Colon (tissue), 2 donors: ENCODE measurements around the gene KCNB1.
"Not testable (repeated sequence)": the region's sequence is repeated elsewhere in the genome, so short reads cannot be mapped to it uniquely, and the experiment has no call there.

ENCODE experiments used
- FAIRE-seq: peaks from 2 replicates; lab custom pipeline; 2012; peaks lifted over from hg19 to GRCh38; lab: Jason Lieb, UNC
- donor health status: control.
- donor health status: control.

KCNB1 gene

DNA sequence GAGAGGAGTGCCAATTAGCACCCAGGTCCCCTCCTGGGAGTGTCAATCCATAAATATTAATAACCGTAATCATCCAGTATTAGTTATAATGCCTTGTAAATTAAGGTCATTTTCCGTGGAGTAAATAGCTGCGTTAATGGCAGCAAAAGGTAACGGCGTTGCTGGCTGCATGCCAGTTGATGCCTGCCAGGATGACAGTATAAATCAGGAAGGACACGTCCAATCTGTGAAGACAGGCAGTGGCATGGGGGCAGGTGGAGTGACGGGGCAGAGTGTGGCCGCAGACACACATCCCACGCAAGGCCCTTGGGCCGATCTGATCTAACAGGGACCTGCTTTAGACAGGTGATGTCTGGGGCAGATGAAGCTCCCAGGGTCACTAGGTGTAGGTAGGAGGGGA is 49.1 kb downstream of the KCNB1 start:
- no peak for FAIRE-seq

GRCh38 chr20:49432550-49432949 is 49.9 kb downstream of the KCNB1 start:
- no peak for FAIRE-seq

DNA sequence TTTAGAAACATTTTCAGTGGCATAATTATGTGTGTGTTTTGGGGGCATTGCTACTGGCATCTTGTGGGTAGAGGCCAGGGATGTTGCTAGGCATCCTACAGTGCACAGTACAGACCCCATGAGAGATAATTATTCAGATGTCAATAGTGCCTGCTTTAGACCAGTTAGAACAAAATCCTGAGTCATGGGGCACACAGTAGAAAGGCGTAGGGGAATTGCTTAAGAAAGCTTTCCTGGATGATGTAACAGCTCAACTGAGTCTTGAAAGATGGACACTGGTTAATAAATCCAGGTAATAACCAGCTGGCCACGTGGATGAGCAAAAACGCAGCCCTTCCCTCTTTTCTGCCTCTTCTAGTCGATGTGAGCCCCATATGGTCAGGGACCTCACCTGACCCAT is 51.1 kb downstream of the KCNB1 start:
- no peak for FAIRE-seq

GRCh38 chr20:49430320-49430719 is 52.1 kb downstream of the KCNB1 start:
- FAIRE-seq: no peak

GRCh38 chr20:49427751-49428518 is 54.5 kb downstream of the KCNB1 start:
- no peak for FAIRE-seq

GRCh38 chr20:49426873-49427272 is 55.6 kb downstream of the KCNB1 start:
- no peak for FAIRE-seq

DNA sequence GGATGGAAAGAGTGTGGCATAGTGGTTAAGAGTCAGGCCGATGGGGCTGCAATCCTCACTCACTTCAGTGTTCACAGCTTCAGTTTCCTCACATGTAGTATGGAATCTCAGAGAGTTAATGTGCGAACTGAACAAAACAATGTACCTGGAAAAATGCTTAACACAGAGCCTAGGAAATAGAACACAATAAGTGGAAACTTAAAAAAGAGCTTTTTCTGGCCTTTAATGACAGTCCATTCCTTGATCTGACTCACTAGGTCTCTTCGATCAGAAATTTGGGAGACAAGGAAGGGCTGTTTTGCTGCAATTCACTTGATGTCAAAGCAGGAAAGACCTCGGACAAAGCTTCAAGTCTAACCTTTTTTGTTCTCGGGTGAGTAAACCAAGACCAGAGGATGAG is 56.1 kb downstream of the KCNB1 start:
- no peak for FAIRE-seq

DNA sequence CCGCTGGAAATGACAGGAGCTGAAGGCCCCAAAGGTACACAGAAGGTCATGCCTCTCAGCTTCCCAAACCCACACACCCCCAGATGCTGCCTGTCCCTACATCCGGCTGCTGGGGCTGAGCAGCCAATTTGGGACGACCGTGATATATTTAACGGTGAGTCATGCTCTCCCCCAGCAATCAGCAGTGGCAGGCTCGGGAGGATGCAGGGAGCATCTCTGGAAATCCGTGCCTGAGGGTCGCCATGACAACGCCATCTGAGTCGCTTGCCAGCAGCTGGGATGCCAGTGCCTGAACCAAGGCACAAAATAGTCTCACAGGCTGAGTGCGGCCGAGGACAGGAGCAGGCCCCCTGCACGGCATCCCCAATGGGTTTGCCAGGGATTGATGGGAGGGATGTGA is 57.9 kb downstream of the KCNB1 start:
- FAIRE-seq: no peak

DNA sequence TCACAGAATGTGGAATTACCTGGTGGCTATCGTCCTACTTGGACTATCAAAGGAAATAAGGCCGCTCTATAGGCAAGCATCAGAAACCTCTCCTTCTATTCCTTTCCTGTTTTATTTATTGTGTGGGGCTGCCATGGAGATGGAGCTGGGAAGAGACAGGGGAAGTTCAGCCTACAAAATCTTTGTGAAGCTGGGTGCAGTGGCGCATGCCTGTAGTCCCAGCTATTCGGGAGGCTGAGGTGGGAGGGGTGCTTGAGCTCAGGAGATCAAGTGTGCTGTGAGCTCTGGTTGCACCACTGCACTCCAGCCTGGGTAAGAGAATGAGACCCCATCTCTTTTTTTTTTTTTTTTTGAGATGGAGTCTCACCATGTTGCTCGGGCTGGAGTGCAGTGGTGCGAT is 60.3 kb downstream of the KCNB1 start:
- FAIRE-seq: no peak

GRCh38 chr20:49420811-49421295 is 61.6 kb downstream of the KCNB1 start:
- no peak for FAIRE-seq

DNA sequence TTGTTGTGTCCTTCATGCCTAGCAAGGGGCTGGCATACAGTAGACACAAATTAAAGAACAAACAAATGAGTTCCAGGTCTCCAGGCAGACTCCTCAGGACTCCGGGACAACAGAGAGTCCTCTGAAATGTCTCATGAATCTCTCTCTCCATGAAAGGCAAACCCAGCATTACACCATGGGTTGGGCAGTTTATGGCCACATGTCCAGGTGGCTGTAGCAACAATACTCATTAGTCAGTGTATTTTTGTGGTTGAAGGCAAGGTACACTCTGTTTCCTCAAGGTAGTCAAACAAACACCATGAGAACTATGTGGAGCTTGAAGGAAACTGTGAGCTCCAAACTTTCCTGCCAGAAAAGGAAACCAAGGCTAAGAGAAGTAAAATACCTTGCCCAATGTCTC is 62.2 kb downstream of the KCNB1 start:
- FAIRE-seq: no peak

- FAIRE-seq: no peak
These were observed 62.7 kb downstream of the KCNB1 start for GRCh38 chr20:49419785-49420184.

DNA sequence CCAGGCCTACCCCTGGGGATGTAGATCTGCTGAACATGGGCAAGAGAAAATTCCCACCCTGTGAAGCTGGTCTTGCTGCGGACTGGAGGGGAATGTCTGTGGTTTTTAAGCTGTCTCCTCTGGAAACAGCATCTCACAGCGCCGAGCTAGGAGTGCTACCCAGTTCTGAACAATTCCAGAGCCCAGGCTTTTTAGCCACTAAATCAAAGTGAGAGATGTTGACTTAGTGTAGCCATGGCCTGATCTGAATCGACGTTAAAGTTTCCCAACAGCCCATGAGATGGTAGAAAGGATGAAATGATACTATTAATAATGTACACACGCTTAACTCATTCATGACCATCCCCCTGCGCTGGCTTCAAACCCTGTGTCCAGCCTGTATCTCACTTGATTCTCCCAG is 63.7 kb downstream of the KCNB1 start:
- FAIRE-seq: no peak

DNA sequence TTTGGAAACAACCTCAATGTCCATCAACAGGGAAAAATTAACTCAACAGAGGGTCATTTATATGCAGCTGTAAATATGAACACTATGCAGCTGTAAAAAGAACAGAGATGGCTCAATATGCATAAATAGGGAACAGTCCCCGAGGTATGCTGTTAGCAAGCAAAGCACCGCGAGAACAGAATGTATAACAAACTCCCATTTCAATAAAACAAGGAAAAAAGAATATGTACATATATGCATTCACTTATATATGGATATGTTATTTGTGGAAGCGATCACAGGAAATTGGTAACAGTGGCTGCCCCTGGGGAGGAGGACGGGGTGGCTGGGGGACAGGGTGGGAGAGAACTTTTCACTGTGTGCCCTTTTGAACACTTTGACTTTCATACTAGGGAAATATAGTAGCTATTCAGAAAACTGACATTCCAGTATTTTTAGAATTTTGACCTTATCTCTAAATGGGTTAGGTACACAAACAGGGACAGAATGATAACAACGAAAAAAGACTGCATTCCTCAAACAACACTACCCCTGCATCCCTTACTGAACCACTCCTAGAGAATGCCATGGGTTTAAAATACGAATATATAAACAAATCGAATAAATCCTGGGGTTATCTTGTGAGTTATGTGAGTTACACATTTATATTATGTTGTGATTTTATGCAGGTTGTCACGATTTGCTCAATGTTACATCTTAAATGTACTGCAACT is 64.5 kb downstream of the KCNB1 start:
- FAIRE-seq: no peak

DNA sequence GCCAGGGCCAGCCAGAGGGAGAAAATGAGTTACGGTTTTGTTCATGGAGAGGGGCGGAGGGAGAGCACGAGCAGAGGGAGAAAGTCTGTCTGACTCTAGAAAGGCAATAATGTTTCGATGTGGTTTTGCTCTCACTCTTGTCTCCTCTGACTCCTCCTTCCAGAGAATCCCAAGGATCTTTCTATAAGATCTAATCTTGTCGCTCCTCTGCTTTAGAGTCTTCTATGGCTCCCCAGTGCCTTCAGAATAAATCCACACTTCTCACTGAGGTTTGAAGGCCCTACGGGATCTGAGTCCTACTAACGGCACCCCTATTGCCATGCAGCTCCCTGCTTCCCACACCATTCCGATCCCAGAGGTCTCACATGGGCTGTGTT is 66.8 kb downstream of the KCNB1 start:
- FAIRE-seq: no peak

DNA sequence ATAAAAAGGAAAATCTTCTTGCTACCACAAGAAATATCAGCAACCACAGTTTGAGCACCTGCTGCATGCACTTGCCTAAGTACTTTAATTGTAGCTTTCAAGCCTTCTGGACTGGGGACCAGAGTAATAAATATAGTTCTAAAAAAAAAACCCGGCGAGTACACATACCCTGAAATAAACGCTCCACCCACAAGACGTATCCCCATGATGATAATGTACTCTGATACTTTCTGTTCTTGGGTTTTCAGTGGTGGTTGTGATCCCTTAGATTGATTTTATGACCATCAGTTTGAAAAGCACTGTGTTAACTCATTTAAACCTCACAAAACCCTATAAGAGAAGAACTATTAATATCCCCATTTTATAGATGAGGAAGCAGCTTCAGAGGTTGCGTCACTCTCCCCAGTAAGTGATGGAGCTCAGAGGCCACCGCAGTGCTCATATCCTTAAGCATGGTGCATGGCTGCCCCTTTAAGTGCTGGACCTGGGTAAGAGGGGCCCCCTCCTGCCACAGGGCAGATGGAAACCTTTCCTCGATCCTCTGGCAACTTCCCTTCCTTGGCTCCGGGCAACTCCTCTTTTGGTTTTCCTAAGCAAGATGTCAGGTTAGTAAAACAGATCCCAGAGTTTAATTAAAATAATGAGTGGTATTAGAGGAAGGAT is 67.3 kb downstream of the KCNB1 start:
- no peak for FAIRE-seq

- FAIRE-seq: no peak
These were observed 68.8 kb downstream of the KCNB1 start for GRCh38 chr20:49413677-49414076.

DNA sequence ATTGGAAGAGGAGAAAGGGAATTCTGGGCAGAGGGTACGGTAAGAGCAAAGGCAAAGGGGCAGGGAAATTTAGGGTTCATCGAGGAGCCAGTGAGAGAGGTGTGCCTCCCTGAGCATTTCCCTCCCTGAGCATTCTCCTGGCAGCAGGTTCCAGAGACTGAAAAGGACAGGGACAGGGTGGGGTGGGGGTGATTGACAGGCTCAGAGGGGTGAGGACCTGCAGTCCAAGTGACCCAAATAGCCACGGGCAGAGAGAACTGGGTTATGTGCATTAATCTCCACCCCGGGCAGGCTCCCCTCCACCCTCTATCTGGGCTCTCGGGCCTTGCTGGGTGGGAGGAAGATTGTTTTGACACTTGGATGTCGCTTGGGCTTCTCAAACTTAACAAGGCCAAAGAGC is 69.5 kb downstream of the KCNB1 start:
- no peak for FAIRE-seq

DNA sequence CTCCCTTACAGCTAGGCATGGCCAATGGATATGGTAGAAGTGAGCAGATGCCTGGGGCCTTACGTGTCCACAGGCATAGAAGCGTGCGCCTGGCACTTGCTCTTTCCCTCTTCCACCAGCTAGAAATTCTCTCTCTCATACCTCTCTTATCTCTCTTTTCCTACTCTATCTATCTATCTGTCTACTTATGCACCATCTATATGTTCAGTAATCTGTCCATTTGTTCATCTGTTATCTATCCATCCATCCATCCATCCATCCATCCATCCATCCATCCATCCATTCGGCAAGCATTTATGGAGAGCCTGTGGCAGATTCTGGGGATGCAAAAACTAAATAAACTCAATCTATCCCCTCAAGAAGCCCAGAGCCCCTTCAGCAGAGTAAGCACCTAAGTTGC is 70.2 kb downstream of the KCNB1 start:
- FAIRE-seq: no peak

DNA sequence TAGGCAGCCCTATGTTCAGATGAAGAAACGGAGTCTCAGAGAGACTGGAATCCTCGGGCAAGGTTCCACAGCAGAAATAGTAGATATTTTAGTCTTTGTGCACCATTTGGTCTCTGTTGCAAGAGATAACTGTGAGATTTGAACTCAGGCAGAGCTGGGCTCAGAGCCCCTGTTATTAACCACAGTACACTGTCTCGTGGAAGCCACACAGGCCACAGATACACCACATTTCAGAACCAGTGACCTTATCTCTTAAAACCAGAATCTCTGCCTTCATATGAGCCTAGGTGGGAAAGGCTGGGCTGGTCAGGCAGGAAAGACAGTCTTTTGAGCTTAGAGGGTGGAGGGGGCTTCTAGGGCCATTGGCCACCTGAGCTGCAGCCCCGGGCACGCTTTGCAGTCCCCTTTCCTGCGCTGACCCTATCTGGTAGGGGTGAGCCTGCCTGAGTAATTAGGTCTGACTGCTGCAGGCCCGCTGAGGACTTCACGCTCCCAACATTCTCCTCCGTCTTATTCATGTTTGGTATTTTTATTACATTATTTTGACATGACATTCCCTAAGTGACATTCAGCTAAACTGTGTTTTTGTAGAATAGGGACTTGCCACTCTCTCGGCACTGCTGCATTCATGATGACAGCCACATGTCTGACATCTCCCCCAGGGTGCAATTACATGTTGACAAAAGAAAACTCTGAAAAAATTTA is 71.1 kb downstream of the KCNB1 start:
- no peak for FAIRE-seq

DNA sequence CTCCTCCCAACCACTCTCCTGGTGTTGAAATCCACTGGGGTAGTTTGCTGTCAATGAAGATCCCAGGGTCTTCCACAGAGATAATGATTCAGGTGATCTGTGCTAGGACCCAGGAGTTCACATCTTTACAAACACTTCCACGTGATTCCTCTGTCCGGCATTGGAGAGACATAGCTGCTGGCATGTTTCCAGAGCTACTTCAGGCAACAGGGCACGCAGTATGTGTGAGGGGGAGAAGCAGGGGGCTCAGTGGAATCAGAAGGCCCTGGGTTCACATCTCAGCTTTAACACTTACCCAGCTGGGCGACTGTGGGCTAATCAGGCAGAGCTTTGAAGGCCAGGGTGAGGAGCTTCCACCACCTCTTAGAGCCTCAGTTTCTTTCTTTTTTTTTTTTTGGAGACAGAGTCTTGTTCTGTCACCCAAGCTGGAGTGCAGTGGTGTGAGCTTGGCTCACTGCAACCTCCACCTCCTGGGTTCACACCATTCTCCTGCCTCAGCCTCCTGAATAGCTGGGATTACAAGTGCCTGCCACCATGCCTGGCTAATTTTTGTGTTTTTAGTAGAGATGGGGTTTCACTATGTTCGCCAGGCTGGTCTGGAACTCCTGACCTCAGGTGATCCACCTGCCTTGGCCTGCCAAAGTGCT is 72.4 kb downstream of the KCNB1 start:
- not testable (repeated sequence) for FAIRE-seq
